ENCODE measurements around the gene LMBRD2. TPM values are rescaled to one million over a fixed set of nuclear protein-coding genes. Genes with fewer than 3 reads are reported as not detected.

LMBRD2 gene
- total and polyA plus RNA-seq, 2 experiments from 2014 or later: 4.4 to 6.2 TPM

DNA sequence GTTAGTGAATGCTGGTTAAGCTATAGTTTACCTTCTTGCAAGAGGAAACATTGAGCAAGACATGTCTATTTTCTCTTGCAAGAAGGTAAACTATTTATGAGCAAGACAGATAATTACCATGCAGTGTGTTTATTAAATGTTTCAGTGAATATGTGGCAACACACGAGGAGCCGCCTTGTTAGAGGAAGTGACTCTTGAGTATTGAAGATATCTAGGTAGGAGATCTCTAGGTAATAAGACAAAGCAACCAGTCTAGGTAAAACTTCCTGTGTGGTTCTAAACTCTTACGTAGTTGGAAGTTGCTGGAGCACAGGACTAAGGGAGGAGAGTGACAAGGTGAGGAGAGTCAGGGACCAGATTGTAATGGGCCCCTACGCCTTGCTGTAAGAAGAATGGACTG is 17.1 kb upstream of the LMBRD2 start:
- Histone ChIP-seq H3K27me3 (ENCODE audit: insufficient read depth) (no peaks in the 10 kb centered on the region), H3F3A (replicated peaks; ENCODE audit: low read depth) (no peaks in the 10 kb centered on the region), H2AFZ (no peak overlapping the region), H3K4me3 (no peak overlapping the region), H3K4me1 (ENCODE audit: insufficient read depth) (no peaks in the 10 kb centered on the region), H3K79me2 (replicated peaks; ENCODE audit: insufficient read depth) (peaks cover 17% of the 10 kb centered on the region; the same call in 1 of the 2 replicates), H3K4me2 (no peak overlapping the region), H4K20me1 (replicated peaks; ENCODE audit: insufficient read depth) (peaks cover 14% of the 10 kb centered on the region), H3K36me3 (ENCODE audit: insufficient read depth) (peaks cover 54% of the 10 kb centered on the region), H3K9me2 (ENCODE audit: insufficient read depth) (no peaks in the 10 kb centered on the region), H3K27ac (ENCODE audit: low read depth) (no peak overlapping the region)
- Mint-ChIP-seq H3K4me3 (no peak overlapping the region), H3K27ac (no peak overlapping the region), H3K27me3 (ENCODE audit: insufficient read depth, low read depth, poor library complexity) (no peaks in the 10 kb centered on the region), H3K4me1 (no peaks in the 10 kb centered on the region), H3K36me3 (ENCODE audit: low read depth) (peaks cover 66% of the 10 kb centered on the region), H3K9me3 (no peaks in the 10 kb centered on the region)
- DNase-seq (ENCODE audit: low spot score) (no peak), ATAC-seq (no peak)
- no peak for TF ChIP-seq CREB1 (CRISPR knock-in tag; IDR thresholded peaks at IDR 0.05; ENCODE audit: low read depth)
- no peak for TF ChIP-seq STAT1 (IDR thresholded peaks at IDR 0.05; ENCODE audit: unreplicated experiment)
- TF ChIP-seq, protein P1, sequence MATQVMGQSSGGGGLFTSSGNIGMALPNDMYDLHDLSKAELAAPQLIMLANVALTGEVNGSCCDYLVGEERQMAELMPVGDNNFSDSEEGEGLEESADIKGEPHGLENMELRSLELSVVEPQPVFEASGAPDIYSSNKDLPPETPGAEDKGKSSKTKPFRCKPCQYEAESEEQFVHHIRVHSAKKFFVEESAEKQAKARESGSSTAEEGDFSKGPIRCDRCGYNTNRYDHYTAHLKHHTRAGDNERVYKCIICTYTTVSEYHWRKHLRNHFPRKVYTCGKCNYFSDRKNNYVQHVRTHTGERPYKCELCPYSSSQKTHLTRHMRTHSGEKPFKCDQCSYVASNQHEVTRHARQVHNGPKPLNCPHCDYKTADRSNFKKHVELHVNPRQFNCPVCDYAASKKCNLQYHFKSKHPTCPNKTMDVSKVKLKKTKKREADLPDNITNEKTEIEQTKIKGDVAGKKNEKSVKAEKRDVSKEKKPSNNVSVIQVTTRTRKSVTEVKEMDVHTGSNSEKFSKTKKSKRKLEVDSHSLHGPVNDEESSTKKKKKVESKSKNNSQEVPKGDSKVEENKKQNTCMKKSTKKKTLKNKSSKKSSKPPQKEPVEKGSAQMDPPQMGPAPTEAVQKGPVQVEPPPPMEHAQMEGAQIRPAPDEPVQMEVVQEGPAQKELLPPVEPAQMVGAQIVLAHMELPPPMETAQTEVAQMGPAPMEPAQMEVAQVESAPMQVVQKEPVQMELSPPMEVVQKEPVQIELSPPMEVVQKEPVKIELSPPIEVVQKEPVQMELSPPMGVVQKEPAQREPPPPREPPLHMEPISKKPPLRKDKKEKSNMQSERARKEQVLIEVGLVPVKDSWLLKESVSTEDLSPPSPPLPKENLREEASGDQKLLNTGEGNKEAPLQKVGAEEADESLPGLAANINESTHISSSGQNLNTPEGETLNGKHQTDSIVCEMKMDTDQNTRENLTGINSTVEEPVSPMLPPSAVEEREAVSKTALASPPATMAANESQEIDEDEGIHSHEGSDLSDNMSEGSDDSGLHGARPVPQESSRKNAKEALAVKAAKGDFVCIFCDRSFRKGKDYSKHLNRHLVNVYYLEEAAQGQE (IDR thresholded peaks at IDR 0.05; ENCODE audit: unreplicated experiment): no peak
- TF ChIP-seq JUNB (IDR thresholded peaks at IDR 0.05; ENCODE audit: unreplicated experiment): no peak
- TF ChIP-seq, protein P2, sequence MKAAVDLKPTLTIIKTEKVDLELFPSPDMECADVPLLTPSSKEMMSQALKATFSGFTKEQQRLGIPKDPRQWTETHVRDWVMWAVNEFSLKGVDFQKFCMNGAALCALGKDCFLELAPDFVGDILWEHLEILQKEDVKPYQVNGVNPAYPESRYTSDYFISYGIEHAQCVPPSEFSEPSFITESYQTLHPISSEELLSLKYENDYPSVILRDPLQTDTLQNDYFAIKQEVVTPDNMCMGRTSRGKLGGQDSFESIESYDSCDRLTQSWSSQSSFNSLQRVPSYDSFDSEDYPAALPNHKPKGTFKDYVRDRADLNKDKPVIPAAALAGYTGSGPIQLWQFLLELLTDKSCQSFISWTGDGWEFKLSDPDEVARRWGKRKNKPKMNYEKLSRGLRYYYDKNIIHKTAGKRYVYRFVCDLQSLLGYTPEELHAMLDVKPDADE (IDR thresholded peaks at IDR 0.05): no peak
- TF ChIP-seq ZNF114 (CRISPR knock-in tag; IDR thresholded peaks at IDR 0.05): no peak
- TF ChIP-seq, protein P3, sequence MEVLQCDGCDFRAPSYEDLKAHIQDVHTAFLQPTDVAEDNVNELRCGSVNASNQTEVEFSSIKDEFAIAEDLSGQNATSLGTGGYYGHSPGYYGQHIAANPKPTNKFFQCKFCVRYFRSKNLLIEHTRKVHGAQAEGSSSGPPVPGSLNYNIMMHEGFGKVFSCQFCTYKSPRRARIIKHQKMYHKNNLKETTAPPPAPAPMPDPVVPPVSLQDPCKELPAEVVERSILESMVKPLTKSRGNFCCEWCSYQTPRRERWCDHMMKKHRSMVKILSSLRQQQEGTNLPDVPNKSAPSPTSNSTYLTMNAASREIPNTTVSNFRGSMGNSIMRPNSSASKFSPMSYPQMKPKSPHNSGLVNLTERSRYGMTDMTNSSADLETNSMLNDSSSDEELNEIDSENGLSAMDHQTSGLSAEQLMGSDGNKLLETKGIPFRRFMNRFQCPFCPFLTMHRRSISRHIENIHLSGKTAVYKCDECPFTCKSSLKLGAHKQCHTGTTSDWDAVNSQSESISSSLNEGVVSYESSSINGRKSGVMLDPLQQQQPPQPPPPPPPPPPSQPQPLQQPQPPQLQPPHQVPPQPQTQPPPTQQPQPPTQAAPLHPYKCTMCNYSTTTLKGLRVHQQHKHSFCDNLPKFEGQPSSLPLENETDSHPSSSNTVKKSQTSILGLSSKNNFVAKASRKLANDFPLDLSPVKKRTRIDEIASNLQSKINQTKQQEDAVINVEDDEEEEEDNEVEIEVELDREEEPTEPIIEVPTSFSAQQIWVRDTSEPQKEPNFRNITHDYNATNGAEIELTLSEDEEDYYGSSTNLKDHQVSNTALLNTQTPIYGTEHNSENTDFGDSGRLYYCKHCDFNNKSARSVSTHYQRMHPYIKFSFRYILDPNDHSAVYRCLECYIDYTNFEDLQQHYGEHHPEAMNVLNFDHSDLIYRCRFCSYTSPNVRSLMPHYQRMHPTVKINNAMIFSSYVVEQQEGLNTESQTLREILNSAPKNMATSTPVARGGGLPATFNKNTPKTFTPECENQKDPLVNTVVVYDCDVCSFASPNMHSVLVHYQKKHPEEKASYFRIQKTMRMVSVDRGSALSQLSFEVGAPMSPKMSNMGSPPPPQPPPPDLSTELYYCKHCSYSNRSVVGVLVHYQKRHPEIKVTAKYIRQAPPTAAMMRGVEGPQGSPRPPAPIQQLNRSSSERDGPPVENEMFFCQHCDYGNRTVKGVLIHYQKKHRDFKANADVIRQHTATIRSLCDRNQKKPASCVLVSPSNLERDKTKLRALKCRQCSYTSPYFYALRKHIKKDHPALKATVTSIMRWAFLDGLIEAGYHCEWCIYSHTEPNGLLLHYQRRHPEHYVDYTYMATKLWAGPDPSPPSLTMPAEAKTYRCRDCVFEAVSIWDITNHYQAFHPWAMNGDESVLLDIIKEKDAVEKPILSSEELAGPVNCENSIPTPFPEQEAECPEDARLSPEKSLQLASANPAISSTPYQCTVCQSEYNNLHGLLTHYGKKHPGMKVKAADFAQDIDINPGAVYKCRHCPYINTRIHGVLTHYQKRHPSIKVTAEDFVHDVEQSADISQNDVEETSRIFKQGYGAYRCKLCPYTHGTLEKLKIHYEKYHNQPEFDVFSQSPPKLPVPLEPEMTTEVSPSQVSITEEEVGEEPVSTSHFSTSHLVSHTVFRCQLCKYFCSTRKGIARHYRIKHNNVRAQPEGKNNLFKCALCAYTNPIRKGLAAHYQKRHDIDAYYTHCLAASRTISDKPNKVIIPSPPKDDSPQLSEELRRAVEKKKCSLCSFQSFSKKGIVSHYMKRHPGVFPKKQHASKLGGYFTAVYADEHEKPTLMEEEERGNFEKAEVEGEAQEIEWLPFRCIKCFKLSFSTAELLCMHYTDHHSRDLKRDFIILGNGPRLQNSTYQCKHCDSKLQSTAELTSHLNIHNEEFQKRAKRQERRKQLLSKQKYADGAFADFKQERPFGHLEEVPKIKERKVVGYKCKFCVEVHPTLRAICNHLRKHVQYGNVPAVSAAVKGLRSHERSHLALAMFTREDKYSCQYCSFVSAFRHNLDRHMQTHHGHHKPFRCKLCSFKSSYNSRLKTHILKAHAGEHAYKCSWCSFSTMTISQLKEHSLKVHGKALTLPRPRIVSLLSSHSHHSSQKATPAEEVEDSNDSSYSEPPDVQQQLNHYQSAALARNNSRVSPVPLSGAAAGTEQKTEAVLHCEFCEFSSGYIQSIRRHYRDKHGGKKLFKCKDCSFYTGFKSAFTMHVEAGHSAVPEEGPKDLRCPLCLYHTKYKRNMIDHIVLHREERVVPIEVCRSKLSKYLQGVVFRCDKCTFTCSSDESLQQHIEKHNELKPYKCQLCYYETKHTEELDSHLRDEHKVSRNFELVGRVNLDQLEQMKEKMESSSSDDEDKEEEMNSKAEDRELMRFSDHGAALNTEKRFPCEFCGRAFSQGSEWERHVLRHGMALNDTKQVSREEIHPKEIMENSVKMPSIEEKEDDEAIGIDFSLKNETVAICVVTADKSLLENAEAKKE (CRISPR knock-in tag; IDR thresholded peaks at IDR 0.05): no peak
- TF ChIP-seq ZNF331 (CRISPR knock-in tag; IDR thresholded peaks at IDR 0.05; ENCODE audit: low read depth): no peak
- TF ChIP-seq EZH2phosphoT487 (IDR thresholded peaks at IDR 0.05; ENCODE audit: unreplicated experiment): no peak
- TF ChIP-seq, protein P4, sequence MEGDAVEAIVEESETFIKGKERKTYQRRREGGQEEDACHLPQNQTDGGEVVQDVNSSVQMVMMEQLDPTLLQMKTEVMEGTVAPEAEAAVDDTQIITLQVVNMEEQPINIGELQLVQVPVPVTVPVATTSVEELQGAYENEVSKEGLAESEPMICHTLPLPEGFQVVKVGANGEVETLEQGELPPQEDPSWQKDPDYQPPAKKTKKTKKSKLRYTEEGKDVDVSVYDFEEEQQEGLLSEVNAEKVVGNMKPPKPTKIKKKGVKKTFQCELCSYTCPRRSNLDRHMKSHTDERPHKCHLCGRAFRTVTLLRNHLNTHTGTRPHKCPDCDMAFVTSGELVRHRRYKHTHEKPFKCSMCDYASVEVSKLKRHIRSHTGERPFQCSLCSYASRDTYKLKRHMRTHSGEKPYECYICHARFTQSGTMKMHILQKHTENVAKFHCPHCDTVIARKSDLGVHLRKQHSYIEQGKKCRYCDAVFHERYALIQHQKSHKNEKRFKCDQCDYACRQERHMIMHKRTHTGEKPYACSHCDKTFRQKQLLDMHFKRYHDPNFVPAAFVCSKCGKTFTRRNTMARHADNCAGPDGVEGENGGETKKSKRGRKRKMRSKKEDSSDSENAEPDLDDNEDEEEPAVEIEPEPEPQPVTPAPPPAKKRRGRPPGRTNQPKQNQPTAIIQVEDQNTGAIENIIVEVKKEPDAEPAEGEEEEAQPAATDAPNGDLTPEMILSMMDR (conservative IDR thresholded peaks at IDR 0.05; ENCODE audit: low read depth in 2 of 2): no peak
